Measurements from ENCODE around the gene PIRT.

Gene PIRT

DNA sequence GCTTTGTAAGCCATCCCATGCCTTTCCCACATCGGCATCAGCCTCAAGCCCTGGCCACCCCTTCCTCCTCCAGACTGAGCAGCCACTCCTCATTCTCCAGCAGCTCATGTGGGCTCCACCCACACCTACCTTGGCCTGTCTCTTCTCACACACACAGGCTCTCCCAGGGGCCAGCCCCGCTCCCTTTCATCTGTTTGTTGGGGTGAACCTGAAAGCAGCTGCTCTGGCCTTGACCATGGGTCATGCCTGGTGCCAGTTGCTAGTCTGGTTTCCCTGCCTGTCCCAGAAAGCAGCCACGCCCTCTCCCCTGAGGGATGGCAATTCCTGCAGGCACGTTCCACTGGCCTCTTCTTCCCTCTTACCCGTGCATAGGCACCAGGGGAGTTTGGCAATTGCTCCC lies 22.6 kb downstream of the PIRT start:
- DNase-seq: no peak

- no peak for DNase-seq
These were observed 23.8 kb downstream of the PIRT start for GRCh38 chr17:10814075-10814474.

GRCh38 chr17:10812674-10813073 lies 25.2 kb downstream of the PIRT start:
- no peak for DNase-seq

DNA sequence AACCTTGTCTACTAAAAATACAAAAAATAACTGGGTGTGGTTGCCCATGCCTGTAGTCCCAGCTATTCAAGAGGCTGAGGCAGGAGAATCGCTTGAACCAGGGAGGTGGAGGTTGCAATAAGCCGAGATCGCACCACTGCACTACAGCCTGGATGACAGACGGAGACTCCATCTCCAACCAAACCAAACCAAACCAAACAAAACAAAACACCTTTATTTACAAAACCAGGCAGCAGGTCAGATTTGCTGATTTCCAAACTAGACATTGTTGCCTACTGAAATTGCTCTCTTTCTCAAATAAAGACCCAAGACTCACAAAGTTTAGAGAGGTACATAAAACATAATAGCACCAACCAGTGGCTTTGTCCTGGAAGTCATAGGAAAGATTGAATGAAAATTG lies 28.3 kb downstream of the PIRT start:
- no peak for DNase-seq

DNA sequence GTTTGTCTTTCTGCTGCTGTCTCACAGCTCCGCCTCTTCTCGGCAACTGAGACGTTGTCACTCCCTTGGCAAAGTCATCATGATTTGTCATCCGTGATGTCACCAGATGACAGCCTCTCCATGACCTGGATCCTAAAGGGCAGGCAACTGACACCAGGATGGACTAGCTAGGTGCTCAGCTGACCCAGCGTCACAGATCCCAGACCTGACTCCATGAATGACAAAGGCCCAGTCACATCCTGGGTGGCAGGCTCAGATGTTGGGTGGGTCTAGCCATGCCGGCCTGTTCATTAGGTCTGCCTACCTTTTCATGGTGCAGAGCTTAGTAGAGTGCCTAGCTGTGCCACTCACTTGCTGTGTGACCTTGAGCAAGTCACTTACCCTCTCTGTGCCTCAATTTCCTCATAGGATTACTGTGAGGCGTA lies 30.2 kb downstream of the PIRT start:
- no peak for DNase-seq

DNA sequence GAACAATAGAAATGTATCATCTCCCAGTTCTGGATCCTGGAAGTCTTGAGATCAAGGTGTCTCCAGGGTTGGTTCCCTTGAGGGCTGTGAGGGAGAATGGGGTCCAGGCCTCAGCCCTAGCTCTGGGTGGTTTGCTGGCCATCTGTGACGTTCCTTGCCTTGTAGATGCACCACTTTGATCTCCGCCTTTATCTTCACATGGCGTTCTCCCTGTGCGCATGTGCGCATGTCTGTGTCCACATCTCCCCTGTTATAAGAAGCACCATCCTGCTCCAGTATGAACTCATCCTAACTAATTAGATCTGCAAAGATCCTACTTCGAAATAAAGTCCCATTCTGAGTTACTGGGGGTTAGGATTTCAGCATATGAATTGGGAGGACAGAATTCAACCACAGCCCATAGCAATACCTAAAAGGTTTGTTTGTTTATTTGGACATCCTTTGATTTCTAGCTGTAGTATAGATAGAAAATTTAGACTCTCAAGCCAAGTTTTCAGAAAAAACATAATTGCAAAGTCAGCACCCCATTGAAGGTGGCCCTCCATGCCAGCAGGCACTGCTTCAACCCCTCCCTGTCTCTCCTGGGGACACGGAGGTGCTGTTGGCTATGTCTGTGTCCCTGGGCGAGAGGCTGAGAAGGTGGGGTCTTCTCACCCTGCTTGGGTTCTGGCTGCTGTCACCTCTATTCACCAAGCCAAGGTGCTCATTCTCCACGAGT lies 31.2 kb downstream of the PIRT start:
- DNase-seq: no peak

DNA sequence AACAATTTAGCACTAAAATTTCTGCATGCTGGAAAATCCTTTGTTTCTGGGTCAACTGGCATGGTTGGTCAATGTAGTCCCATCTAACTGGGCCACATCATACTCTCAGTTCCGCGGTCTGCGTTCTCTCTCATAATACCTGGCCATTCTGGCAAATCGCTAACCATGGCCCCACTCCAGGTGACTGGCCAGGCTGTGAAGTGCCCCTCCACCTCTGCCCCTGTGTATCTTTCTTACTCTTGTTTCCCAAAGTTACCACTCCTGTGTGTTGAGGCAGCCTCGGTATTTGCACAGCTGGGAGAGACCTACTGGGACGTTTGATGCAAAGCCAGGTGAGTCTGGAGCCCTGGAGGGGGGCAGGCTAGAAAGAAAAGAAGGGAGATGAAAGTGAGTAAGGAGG lies 32.0 kb downstream of the PIRT start:
- DNase-seq: no peak

DNA sequence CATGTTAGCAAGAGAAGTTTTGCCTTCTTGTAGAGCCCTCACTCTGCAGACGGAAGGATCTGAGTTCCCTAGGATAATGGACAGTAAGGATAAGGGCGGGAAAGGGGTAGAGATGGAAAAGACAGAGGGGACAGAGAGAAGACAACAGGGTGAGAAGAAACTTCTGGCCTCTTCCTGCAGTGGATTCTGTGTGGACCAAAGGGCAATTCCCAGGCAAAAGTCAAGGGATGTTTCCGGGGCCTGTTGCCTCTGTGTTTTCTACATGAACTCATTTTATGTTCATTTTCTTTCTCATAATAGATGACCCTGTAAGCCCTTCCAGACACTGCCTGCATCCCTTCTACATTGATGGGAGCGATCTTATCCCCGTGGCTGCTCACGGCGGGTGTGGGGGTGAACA lies 33.3 kb downstream of the PIRT start:
- DNase-seq: no peak

- DNase-seq: no peak
These were observed 33.9 kb downstream of the PIRT start, which contains the start of gene TMEM238L for GRCh38 chr17:10803830-10804475. TSS of gene TMEM238L (minus strand) at chr17:10804099. CDS start at chr17:10803963, 136 bp downstream.

GRCh38 chr17:10803350-10803749 lies 34.5 kb downstream of the PIRT start:
- no peak for DNase-seq

GRCh38 chr17:10802496-10803284 lies 35.2 kb downstream of the PIRT start:
- DNase-seq: no peak

DNA sequence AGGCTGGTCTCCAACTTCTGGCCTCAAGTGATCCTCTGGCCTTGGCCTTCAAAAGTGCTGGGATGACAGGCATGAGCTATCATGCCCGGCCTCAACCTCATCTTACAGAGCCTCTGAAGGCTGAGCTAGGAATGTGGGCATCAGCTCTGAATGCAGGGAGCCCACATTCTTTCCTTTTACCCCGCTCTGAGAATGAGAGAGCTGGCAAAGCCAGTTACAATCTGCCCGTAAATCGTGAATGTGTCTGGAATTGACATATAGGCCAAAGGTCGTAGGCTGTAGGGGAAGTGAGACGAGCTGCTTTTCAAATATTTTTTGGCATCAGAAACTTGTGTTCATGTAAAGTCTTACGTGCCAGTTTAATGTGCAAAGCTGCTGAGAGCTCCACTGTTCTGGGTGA lies 38.5 kb downstream of the PIRT start:
- DNase-seq: no peak

DNA sequence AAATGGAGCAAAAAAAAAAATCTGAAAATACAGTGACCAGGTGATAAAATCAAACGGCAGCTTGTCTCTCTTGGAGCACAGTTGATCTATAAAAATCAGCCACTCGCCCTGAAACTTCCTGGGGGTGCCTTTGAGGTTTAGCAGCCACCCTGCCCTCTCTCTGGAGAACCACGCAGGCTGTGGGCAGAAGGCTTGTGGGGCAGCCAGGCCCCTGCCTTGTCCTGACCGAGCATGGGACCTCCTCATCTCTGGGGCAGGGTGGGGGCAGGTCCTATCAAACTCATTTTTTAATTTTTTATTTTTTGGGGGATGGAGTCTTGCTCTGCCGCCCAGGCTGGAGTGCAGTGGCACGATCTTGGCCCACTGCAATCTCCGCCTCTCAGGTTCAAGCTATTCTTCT lies 39.0 kb downstream of the PIRT start:
- DNase-seq: no peak

GRCh38 chr17:10798332-10798749 lies 39.5 kb downstream of the PIRT start:
- no peak for DNase-seq

GRCh38 chr17:10797476-10798328 lies 40.2 kb downstream of the PIRT start:
- no peak for DNase-seq

DNA sequence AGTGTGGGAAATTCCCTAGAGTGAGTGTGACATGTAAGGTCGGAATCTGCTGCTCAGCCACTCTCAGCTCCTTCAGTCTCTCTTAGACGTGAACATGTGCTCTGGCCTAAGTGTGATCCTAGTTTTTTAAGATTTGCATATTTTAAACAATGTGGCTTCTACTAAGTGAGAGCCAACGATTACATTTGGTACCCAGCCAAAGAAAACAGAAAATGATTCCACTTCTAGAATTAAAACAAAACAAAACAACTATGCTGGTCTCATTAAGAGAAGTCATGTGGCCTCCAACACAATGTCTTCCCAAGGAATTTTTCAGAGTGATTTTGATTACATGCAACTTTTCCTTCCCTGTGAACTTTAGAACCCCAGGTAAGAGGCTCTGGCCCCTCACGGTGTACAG lies 44.1 kb downstream of the PIRT start:
- DNase-seq: no peak

DNA sequence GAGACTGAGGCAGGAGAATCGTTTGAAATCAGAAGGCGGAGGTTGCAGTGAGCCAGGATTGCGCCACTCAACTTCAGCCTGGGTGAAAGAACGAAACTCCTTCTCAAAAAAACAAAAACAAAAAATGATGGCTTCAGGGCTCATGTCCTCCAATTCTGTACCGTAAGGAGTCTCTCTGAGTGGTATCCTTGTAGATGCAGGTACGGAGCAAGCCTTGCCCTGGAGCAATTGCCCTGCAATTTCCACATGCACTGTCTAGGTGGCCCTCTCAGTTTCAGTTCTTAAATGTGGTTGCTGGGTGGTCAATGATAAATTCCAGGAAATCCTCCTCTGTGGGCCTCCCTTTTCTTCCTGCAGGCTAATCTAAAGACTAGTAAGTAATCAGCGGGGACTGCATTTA lies 44.6 kb downstream of the PIRT start:
- no peak for DNase-seq

- DNase-seq: no peak
These were observed 45.7 kb downstream of the PIRT start for GRCh38 chr17:10792151-10792550.

DNA sequence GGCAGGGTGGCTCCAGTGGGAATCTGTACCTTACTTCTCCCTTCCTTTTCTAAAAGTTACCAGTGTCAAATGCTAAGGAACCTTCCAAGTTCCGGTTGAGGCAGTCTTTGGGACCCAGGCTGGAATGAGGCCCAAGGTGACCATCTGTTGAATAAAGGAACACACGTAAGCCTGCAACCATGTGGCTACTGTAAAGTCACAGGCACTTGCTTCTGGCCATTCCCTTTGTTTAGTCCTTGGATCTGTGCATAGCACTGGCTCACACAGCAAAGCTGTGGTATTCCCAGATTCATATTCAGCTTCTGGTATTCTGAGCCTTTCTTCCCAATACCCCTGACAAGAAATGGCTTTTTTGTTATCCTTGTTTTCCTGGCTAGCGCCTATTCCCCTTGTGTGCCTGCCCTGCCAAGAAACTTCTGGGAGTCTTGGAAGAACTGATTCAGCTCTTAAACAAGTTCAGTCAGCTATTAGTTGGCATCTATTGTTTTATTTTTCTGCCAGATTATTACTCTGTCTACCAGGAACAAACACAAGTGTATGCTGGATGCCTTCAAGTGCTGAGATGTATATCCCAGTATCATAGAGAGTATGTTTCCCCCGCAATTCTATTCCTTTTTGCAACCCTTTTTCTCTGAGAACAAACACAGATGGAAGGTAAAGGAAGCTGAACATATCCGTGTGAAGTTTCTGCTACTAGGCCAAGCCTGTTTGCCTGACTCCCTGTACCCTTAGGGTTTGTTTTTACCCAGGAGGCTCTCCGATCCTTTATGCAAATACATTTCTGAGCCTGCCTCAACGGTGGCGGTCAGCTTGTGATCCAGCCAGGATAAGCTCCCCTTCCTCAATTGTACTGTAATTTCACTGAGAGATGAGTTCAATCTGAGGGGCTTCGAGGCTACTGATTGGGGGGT lies 47.1 kb downstream of the PIRT start:
- no peak for DNase-seq

DNA sequence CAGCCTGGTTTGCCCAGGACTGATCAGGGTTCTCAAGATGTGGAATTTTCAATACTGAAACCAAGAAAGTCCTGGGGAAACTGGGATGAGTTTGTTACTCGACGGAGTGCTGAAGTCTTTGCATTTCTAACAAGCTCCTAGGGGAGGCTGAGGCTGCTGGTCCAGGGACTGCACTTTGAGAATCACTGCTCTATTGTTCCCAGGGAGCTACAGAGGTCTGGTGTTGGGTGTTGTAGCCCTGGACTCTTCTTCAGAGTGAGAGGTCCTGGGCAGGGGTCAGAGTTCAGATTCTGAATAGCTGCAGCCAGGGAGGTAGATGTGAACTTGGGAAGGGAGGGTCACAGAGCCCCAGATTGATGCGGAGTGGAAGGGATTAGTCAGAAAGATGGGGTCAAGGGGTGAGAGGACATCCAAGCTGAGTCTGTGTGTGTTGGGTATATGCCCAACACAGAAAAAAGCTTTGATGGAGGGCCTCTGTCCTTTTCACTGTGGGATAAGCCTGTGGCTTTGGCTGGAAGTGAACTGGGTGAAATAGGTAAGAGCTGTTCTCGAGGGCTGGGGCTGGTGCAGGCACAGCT lies 48.1 kb downstream of the PIRT start:
- DNase-seq: no peak

DNA sequence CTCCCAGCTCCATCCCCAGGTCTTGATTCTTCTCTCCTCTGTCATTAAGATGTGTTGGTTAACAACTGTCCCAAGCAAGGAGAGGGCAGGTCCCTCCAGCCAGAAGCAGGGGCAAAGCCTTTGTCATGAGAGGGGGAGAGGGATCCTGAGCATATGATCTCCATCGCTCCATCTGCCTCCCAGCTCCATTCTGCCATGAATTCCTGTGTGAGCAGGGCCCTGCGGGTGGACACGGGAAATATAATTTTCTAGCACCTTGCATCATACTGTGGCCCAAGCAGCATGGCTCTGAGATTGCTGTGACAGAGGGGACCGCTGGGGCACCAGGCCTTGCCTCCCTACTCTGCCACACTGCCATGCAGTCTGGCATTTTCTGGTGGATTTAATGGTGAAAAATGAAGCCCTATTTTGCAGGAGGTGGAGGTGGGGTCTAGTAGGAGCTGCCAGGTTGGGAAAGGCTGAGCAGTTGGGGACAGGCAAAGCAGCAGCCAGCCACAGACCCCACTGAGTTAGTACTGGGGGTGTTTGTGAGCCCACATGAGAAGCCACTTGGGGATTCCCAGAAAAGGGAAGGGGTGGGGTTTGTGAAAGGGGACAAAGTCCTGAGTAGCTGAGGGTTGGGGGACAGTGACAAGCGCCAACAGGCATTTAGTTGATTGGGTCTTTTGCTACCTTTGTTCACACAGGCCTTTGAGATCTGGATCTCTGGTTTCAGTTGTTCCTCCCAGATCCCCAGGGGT lies 50.4 kb downstream of the PIRT start:
- DNase-seq: no peak
